ENCODE measurements around the gene CAMTA2. TPM values are rescaled to one million over a fixed set of nuclear protein-coding genes. Genes with fewer than 3 reads are reported as not detected.

CAMTA2 gene
- total RNA-seq, 1 experiment from 2014 or later = 126 TPM

DNA sequence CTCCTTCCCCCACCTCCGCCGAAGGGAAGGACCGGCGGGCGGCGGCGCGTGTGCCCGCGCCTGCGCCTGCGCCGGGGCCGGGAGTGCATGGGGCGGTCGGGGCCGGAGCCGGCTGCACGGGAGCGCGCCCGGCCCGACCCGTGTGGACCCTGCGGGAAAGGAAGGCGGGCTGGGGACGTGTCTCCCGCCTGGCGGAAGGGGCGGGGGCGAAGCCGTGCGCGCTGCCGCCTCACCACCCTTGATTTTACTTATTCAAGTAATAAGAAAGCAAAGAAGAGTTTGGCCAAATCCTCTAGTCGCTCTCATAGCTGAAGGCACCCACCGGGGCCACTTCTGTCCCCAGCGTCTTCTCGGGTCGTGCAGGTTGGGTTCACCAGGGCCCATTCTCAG is 38.5 kb downstream of the CAMTA2 start:
- H3K4me1 Mint-ChIP-seq (ENCODE audit: insufficient read depth, unreplicated experiment) = peaks cover 42% of the 10 kb centered on the region
- intact Hi-C loops (cut with micrococcal nuclease) = loop anchor here (1.0 kb wide), 1 partner anchor 20 kb away; no protein-coding TSS in a partner anchor
- peak overlapping the region; percentile 24 for H3K27ac Mint-ChIP-seq (ENCODE audit: low read depth, unreplicated experiment)
- ChIA-PET POLR2A (interaction anchor here (0.6 to 21.5 kb wide), 17 partner anchors 8 to 246 kb away, joined by 3 to 639 read pairs (median 4); partner anchors contain the start of genes CAMTA2, CHRNE, INCA1 and KIF1C), CTCF (interaction anchor here (1.3 kb wide), 1 partner anchor 9 kb away, joined by 3 read pairs; the partner anchor contains the start of genes RNF167 and SLC25A11)
- peaks cover 45% of the 10 kb centered on the region for H3K36me3 Mint-ChIP-seq (ENCODE audit: insufficient read depth, unreplicated experiment)
- TF ChIP-seq, protein P1, sequence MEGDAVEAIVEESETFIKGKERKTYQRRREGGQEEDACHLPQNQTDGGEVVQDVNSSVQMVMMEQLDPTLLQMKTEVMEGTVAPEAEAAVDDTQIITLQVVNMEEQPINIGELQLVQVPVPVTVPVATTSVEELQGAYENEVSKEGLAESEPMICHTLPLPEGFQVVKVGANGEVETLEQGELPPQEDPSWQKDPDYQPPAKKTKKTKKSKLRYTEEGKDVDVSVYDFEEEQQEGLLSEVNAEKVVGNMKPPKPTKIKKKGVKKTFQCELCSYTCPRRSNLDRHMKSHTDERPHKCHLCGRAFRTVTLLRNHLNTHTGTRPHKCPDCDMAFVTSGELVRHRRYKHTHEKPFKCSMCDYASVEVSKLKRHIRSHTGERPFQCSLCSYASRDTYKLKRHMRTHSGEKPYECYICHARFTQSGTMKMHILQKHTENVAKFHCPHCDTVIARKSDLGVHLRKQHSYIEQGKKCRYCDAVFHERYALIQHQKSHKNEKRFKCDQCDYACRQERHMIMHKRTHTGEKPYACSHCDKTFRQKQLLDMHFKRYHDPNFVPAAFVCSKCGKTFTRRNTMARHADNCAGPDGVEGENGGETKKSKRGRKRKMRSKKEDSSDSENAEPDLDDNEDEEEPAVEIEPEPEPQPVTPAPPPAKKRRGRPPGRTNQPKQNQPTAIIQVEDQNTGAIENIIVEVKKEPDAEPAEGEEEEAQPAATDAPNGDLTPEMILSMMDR (IDR thresholded peaks at IDR 0.05; ENCODE audit: unreplicated experiment) = no peak
- no TSS peak for BruUV-seq (replicated peaks)
- H3K27me3 Mint-ChIP-seq (ENCODE audit: insufficient read depth, unreplicated experiment) = no peaks in the 10 kb centered on the region
- peak; percentile 90 for DNase-seq (ENCODE audit: unreplicated experiment)
- H3K9me3 Mint-ChIP-seq (ENCODE audit: unreplicated experiment) = no peaks in the 10 kb centered on the region
- H3K4me3 Mint-ChIP-seq (ENCODE audit: unreplicated experiment) = peak overlapping the region; percentile 74

DNA sequence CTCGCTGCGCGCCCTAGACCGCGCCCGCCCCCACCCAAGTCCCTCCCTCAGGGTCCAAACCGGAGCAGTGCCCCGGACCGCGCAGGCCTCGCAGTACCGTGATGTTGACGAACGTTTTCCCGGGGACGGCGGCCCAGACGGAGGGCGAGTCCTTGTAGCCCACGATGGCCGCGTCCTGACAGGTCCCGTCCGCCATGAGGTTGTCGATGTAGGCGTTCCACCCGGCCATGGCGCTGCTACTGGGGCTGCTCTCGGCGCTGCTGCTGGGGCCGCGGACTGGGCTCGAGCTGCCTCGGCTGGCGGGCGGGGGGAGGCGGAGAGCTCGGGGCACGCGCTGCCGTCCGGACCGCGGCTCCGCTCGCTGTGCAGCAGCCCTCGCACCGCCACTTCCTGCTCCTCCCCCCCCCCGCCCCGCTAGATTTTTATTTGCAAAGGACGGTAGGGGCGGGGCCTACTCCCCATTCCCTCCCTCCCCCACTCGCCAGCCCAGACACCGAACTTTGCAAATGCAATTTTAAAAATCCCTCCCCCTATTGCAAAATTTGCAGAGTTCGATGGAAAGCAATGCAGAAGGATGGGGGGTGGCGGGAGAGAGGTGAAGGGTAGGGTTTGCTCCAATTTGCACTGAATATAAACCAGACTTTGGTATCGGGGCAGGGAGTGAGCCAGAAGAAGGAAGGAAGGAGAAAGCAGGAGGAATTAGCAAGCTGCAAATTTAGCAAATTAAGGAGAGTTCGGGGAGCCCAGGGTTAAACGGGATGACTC is 39.1 kb downstream of the CAMTA2 start, which contains the start of gene PFN1:
TSS of gene PFN1 (minus strand) at position 365 of the 765 bp plus-strand sequence. CDS start at position 229, 136 bp downstream.
- ChIA-PET CTCF (interaction anchor here (0.6 to 1.3 kb wide), 4 partner anchors 8 to 556 kb away, joined by 3 to 4 read pairs (median 3); partner anchors contain the start of genes RNF167, SLC25A11 and SPAG7), POLR2A (interaction anchor here (0.6 to 21.5 kb wide), 21 partner anchors 8 to 245 kb away, joined by 3 to 639 read pairs (median 3); partner anchors contain the start of genes CAMTA2, CHRNE, INCA1 and KIF1C)
- H3K4me3 Mint-ChIP-seq (ENCODE audit: unreplicated experiment) = peak within 1 kb of the TSS; percentile 74
- BruUV-seq (replicated peaks) = no TSS peak
- peaks cover 50% of the 10 kb centered on the region for H3K36me3 Mint-ChIP-seq (ENCODE audit: insufficient read depth, unreplicated experiment)
- H3K9me3 Mint-ChIP-seq (ENCODE audit: unreplicated experiment) = no peaks in the 10 kb centered on the region
- H3K27me3 Mint-ChIP-seq (ENCODE audit: insufficient read depth, unreplicated experiment) = no peaks in the 10 kb centered on the region
- H3K4me1 Mint-ChIP-seq (ENCODE audit: insufficient read depth, unreplicated experiment) = peaks cover 44% of the 10 kb centered on the region
- intact Hi-C loops (cut with micrococcal nuclease) = no loop called here
- TF ChIP-seq, protein P1 (IDR thresholded peaks at IDR 0.05; ENCODE audit: unreplicated experiment) = no peak
- peak within 1 kb of the TSS; percentile 93 for H3K27ac Mint-ChIP-seq (ENCODE audit: low read depth, unreplicated experiment)
- DNase-seq (ENCODE audit: unreplicated experiment) = peak; percentile 93

DNA sequence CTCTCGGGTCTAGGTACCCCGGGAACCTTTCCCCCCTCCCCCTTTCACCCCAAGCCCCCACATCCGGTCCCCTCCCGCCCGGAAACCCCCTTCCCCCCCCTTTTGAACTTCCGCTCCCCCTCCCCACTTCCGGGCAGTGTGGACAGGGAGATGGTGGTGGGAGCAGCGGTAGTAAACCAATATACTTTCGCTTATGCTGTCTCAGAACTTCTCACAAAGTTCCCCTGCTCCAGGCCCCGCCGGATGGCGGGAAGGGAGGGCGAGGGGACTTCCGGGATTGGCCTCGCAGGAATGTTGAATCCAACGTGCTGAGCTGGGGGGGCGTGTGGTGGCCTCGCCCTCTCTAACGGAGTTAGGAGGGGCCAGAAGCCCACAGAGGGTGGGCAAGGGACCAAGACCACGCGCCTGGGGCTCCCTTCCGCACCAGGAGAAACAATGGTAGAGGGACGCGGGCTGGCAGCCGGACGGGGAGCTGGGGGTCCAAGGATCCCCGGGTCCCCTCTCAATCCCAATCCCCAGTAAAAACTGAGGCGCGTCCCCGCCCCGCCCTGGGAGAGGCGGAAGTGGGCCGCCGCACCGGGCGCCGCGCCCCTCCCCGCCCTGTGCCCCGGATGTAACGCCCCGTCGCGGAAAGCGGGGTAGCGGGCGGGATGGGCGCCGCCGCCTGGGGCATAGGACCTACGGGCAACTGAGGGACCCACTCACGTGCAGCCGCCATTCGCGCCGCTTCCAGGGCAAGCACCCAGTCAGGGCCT is 39.9 kb downstream of the CAMTA2 start:
- TF ChIP-seq, protein P1 (IDR thresholded peaks at IDR 0.05; ENCODE audit: unreplicated experiment) = no peak
- CTCF ChIA-PET = interaction anchor here (0.6 kb wide), 3 partner anchors 20 to 556 kb away, joined by 3 to 4 read pairs (median 3); partner anchors contain the start of gene SPAG7
- Mint-ChIP-seq H3K4me3 (ENCODE audit: unreplicated experiment) (peak overlapping the region; percentile 74), H3K27ac (ENCODE audit: low read depth, unreplicated experiment) (peak overlapping the region; percentile 93), H3K36me3 (ENCODE audit: insufficient read depth, unreplicated experiment) (peaks cover 56% of the 10 kb centered on the region), H3K4me1 (ENCODE audit: insufficient read depth, unreplicated experiment) (peaks cover 51% of the 10 kb centered on the region), H3K9me3 (ENCODE audit: unreplicated experiment) (no peaks in the 10 kb centered on the region), H3K27me3 (ENCODE audit: insufficient read depth, unreplicated experiment) (no peaks in the 10 kb centered on the region)
- intact Hi-C loops (cut with micrococcal nuclease) = no loop called here
- no TSS peak for BruUV-seq (replicated peaks)
- POLR2A ChIA-PET = interaction anchor here (0.6 to 21.5 kb wide), 18 partner anchors 8 to 244 kb away, joined by 3 to 639 read pairs (median 4); partner anchors contain the start of genes CAMTA2, CHRNE, INCA1 and KIF1C
- peak; percentile 35 for DNase-seq (ENCODE audit: unreplicated experiment)
